Mucosa of gallbladder (tissue), 1 donor: ENCODE data around the gene MLC1. TPM values are rescaled to one million over a fixed set of nuclear protein-coding genes. Genes with fewer than 3 reads are reported as not detected.
"Not testable (repeated sequence)": the region's sequence is repeated elsewhere in the genome, so short reads cannot be mapped to it uniquely, and the experiment has no call there.

Experiments used
- DNase-seq: peaks from one replicate; pipeline ENCODE4 v3.0.0-alpha.2; 2020; ENCODE audit warnings: low spot score
- total RNA-seq: library from RNA; stranded (reverse); gene quantifications from one replicate; pipeline ENCODE4 v1.2.1, GENCODE V29; 2021
- donor health status: DM: no; HTN: no; CAD: no.

The MLC1 gene
- total RNA-seq, 1 donor from 2014 or later = 0.43 TPM

DNA sequence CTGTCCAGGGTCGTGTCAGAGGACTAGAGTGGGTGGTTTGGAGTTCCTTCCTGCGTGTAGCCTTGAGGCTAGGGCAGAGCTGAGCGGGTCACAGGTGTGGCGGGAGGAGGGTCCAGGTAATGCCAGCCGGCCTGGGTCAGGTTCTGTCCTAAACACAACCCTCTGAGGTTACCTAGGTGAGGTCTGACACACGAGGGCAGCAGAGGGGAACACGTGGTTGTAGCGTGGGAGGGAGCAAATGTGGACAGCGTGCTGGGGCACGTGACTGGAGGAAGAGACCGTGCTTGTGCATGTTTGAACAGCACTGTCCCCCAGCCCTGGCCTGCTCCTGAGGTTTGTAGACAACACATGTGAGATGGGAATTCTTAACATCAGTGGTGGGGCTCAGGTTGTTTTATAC is 17.7 kb upstream of the MLC1 start:
- no peak for DNase-seq

- no peak for DNase-seq
Observed at GRCh38 chr22:50101870-50102565, 16.8 kb upstream of the MLC1 start.

GRCh38 chr22:50098052-50098451 is 12.8 kb upstream of the MLC1 start:
- no peak for DNase-seq

DNA sequence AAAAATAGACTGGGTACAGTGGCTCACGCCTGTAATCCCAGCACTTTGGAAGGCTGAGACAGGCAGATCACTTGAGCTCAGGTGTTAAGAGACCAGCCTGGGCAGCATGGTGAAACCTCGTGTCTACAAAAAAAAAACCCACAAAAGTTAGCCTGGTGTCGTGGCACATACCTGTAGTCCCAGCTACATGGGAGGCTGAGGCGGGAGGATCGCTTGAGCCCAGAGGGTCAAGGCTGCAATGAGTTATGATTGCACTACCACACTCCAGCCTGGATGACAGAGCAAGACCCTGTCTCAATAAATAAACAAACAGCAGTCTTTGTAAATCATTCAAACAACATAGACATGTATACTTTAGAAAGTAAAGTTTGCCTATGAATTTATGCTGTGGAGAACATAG is 7.1 kb upstream of the MLC1 start:
- DNase-seq = no peak

DNA sequence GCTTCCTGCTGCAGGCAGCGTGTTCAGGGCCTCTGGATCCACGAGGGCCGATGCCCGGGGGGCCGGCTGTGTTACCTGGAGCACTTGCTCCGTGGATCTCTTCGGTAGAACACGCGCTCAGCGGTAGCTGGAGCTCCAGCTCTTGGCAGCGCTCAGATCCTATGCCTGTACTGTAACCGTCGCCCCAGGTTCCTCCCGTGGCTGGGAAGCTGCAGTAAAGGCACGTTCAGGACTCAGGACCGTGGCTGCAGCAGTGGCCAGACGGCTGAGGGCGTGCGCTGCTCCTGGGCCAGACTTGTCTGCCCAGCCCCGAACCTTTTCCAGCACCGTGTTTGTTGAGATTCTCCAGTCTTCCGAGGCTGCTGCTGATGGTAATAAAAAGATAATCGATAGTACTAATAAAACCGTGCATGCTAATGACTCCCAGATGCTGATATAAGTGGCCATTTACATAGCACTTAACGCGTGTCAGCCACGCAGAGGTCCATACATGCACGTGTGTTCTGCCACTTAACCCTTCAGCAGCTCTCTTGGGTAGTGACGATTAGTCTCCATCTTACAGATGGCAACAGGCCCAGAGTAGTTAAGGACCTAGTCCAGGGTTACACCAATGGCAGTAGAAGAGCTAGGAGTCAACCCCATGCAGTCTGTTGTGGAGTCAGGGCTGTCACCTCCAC is 6.0 kb upstream of the MLC1 start:
- DNase-seq = no peak

GRCh38 chr22:50090412-50090714 is 5.1 kb upstream of the MLC1 start:
- no peak for DNase-seq

DNA sequence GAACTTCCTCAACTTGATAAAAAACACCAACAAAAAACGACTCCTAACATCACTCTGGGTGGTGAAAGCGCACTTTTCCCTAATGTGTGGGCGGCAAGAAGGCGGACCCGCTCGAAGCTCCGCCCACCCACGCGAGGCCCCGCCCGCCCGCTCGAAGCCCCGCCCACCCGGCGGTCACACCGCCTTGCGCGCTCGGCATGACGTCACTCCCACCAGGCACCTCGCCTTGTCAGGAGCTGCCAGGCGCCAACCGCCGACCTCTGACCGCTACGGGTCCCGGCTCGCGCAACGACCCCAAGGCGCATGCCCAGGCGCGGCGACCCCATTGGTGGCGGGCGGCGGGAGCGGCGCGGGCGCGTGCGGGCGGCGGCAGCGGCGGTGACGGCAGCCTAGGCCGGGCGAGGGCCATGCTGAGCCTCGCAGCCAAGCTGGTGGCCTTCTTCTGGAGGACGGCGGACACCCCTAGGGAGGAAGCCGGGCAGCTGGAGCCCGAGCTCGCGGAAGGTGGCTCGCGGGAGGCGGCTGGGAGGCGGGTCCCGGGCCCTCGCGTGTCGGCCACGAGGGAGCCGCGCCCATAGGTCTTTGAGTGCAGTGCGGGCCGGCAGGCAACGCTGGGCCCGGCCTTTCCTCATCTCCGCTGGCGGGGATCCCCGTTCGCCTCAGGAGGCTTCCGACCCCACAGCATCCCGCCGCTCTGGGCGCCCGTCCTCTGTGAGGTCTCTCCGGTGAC is 4.6 kb upstream of the MLC1 start, which contains the start of gene MOV10L1:
MOV10L1 (plus strand) TSS at position 325 of the 730 bp plus-strand sequence; CDS start at position 408, 83 bp downstream.
- DNase-seq = peak; percentile 54

DNA sequence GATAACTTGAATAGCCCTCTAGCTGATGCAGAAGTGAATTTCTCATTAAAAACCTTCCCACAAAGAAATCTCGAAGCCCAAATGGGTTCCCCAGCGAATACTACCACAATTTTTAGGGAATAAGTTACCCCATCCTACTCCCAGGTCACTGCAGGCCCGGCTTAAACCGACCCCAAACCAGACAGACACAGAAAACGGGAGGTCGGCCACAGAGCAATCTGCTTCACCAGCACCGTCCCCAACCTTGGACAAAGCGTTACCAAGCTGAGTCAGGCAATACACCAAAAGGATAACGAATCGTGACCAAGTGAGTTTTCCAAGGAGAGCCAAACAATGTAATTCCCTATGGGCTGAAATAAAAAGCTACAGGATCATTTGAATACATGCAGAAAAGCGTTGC is 4.0 kb upstream of the MLC1 start:
- no peak for DNase-seq

DNA sequence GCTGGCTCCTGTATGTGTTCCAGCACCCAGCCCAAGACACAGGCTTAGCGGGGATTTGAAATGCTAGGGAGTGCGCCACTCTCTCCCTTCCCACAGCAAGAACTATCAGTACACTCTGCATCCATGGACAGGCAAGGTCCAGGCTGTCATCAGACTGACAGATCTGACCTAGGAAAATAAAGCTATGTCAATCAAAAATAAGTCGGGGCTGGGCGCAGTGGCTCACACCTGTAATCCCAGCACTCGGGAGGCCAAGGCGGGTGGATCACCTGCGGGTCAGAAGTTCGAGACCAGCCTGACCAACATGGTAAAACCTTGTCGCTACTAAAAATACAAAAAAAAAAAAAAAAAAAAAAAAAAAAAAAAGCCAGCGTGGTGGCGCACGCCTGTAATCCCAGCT is 2.9 kb upstream of the MLC1 start:
- DNase-seq = no peak

DNA sequence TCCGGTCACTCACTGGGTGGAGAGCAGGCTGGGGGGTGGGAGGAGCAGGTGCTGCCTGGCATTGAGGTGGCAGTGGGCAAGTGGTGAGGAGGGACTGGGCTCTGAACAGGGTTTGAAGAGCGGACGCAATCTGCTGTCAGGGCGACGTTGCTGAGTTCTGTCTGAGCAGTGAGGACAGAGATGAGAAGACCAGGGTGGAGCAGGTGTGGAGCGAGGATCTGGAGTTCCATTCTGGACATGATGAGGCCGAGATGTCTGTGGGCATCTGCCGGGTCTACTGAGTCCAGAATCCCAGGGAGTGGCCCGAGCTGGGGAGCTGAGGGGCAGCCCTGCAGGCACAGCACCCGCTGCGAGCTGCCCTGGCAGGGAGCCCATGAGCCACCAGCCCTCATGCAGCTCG is 2.4 kb upstream of the MLC1 start:
- DNase-seq = no peak

DNA sequence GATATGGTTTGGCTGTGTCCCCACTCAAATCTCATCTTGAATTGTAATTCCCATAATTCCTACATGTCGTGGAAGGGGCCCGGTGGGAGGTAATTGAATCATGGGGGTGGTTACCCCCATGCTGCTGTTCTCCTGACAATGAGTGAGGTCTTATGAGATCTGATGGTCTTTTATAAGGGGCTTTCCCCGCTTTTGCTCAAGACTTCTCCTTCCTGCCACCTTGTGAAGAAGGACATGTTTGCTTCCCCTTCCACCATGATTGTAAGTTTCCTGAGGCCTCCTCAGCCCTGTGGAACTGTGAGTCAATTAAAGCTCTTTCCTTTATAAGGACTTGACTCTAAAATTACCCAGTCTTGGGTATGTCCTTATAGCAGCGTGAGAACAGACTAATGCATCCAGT is 1.7 kb upstream of the MLC1 start:
- DNase-seq = not testable (repeated sequence)

DNA sequence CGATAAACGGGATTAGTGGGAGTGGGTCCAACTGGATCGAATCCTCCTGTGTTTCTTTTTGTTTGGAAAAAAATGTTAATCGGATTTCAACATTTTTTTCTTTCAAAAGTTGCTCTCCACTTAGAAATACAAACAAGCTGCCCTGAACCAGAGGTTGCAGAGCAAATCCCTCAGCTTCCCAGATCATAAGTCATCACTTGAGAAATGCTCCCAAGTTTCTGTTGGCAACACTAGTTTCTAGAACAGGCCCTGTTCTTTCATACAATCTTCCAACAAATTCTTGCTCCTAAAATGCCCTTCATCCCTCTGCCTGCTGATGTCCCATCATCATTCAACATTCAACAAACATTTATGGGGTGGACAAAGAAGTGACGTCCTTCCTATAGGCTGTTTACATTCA is 1.3 kb upstream of the MLC1 start:
- no peak for DNase-seq

GRCh38 chr22:50084614-50085021 is 608 bp downstream of the MLC1 start:
- DNase-seq = no peak

GRCh38 chr22:50084080-50084477 is 1.1 kb downstream of the MLC1 start:
- no peak for DNase-seq

- no peak for DNase-seq
Observed at GRCh38 chr22:50083462-50084079, 1.7 kb downstream of the MLC1 start.

- DNase-seq = no peak
Observed at GRCh38 chr22:50082961-50083461, 2.2 kb downstream of the MLC1 start.

DNA sequence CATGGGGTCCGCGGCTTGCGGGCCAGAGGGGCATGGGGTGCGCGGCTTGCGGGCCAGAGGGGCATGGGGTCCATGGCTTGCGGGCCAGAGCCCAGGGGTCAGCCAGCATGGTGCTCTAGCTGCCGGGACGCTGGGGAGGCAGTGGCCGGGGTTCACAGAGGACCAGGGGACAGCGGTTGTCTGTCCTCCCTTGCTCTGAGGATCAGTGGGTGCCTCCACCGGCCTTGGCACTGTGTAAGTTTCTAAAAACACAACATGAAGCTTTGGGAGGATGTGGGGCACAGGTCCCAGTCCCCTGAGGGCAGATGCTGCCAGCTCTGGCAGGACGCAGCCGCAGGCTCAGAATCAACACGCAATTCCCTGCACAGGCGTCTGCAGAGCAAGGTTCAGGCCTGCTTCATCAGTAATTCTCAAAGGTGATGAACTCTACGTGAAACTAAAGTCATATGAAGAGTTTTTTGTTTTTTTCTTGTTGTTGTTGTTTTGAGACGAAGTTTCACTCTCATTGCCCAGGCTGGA is 3.0 kb downstream of the MLC1 start:
- DNase-seq = no peak

DNA sequence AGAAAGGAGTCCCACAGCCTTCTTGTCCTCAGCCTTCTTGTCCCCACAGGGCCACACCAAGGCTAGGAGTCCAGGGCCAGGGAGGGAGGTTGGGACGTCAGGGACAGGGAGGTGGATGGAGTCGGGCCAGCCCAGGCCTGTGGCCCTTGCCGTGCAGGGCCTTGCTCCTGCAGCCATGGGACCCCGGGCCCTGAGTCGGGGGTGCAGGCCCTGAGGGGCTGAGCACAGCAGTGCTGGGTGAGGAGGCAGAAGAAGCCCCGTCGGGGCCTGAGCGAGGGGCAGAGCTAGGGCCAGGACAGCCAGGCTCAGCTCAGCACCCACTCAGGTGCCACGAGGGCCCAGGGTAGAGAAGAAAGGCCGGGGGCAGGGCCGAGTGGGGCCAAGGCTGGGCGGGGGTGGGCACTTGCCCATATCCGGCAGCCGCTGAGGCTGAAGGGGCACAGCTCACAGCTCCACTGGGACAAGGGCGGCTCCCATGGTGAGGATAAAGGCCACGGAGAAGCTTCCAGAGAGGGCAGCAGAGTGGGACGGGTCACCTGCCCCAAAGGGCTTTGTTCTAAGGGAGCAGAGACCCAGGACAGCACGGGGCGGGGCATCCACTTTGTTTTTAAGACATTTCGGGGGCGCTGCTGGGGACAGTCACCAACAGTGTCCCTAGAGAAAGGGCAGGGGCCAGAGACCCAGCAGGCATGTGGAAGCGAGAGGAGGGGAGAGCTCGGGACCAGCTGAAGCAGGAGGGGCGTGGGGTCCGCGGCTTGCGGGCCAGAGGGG is 3.6 kb downstream of the MLC1 start:
- DNase-seq = no peak

DNA sequence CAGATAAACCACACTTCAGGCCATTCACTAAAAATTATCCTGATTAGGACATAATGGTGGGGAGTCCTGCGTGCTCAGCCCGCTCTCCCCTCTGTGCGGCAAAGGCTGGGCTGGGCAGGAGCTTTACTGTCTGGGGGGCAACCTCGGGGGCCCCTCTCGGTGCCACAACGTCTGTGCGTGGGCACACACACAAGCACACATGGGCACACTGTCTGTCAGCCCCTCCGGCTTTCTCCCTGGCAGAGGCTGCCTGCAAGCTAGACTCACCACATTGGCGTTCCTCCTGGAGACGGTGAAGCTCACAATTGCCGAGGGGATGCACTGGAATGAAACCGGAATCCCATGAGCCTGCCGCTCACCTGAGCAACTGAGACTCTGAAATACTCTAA is 5.2 kb downstream of the MLC1 start:
- DNase-seq = no peak

DNA sequence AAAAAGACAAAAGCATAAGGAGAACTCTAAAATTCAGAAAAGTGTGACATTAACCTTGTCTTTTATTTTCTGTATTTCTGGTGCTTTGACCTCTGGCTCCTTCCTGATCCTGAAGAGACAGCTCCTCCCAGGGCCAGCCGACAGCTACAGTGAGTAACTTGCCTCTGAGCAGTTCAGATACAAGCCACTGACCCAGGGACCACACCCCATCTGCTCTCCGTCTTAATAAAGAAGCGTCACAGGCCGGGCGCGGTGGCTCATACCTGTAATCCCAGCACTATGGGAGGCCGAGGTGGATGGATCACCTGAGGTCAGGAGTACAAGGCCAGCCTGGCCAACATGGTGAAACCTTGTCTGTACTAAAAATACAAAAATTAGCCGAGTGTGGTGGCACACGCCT is 6.5 kb downstream of the MLC1 start:
- no peak for DNase-seq

GRCh38 chr22:50078246-50078645 is 7.0 kb downstream of the MLC1 start:
- no peak for DNase-seq
